ENCODE measurements around the gene BSG. TPM values are rescaled to one million over a fixed set of nuclear protein-coding genes. Genes with fewer than 3 reads are reported as not detected.
"Not testable (repeated sequence)": the region's sequence is repeated elsewhere in the genome, so short reads cannot be mapped to it uniquely, and the experiment has no call there.

The BSG gene
- total RNA-seq, 2 donors from 2014 or later, result 176 to 264 TPM

DNA sequence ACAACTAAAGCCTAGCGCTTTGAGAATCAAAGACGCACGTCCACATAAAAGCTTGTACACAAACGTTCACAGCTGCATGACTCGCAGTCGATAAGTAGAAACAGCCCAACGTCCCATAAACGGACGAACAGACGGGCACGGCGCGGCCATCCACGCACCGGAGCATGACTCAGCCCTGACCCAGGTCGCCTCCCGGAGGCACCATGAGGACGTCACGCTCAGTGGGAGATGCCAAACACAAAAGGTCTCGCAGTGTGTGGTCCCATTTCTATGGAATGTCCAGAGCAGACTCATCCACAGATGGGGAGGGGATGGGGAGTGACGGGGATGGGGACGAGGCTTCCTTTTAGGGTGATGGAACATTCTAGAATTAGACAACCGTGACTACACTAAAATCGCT, 51.6 kb downstream of the BSG start:
- ATAC-seq (no peak), DNase-seq (no peak)
- Histone ChIP-seq H3K36me3 (replicated peaks in 1 of 2; ENCODE audit: insufficient read depth in 1 of 2, low read depth in 2 of 2) (peaks cover 0 to 12% of the 10 kb centered on the region in 2 donors), H3K4me1 (no peaks in the 10 kb centered on the region), H3K27me3 (no peaks in the 10 kb centered on the region), H3K9me3 (no peaks in the 10 kb centered on the region), H3K4me3 (no peak overlapping the region), H3K27ac (no peak overlapping the region)
- intact Hi-C loops (cut with DNase I), result no loop called here
- TF ChIP-seq, protein P1, sequence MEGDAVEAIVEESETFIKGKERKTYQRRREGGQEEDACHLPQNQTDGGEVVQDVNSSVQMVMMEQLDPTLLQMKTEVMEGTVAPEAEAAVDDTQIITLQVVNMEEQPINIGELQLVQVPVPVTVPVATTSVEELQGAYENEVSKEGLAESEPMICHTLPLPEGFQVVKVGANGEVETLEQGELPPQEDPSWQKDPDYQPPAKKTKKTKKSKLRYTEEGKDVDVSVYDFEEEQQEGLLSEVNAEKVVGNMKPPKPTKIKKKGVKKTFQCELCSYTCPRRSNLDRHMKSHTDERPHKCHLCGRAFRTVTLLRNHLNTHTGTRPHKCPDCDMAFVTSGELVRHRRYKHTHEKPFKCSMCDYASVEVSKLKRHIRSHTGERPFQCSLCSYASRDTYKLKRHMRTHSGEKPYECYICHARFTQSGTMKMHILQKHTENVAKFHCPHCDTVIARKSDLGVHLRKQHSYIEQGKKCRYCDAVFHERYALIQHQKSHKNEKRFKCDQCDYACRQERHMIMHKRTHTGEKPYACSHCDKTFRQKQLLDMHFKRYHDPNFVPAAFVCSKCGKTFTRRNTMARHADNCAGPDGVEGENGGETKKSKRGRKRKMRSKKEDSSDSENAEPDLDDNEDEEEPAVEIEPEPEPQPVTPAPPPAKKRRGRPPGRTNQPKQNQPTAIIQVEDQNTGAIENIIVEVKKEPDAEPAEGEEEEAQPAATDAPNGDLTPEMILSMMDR (IDR thresholded peaks at IDR 0.05), result no peak
- no peak for TF ChIP-seq POLR2A (IDR thresholded peaks at IDR 0.05)
- 84 to 92% methylated on average over 24 of the region's 24 CpGs for WGBS, 2 donors

- DNase-seq (no peak), ATAC-seq (no peak)
- H3K9me3 ChIP-seq, result no peaks in the 10 kb centered on the region
- no peak overlapping the region for H3K4me3 ChIP-seq
- no peaks in the 10 kb centered on the region for H3K4me1 ChIP-seq
- no peak overlapping the region for H3K27ac ChIP-seq
- H3K36me3 ChIP-seq (replicated peaks in 1 of 2; ENCODE audit: insufficient read depth in 1 of 2, low read depth in 2 of 2), result peaks cover 0 to 10% of the 10 kb centered on the region in 2 donors
- H3K27me3 ChIP-seq, result no peaks in the 10 kb centered on the region
- TF ChIP-seq POLR2A (IDR thresholded peaks at IDR 0.05), result no peak
- TF ChIP-seq, protein P1 (IDR thresholded peaks at IDR 0.05), result no peak
- 88 to 90% methylated on average over 7 to 24 of the region's 24 CpGs for WGBS, 2 donors
- intact Hi-C loops (cut with DNase I), result no loop called here
These were observed 52.2 kb downstream of the BSG start for GRCh38 chr19:624433-625109.

GRCh38 chr19:625257-625656, 52.9 kb downstream of the BSG start:
- H3K4me1 ChIP-seq, result no peaks in the 10 kb centered on the region
- peaks cover 0 to 10% of the 10 kb centered on the region in 2 donors for H3K36me3 ChIP-seq (replicated peaks in 1 of 2; ENCODE audit: insufficient read depth in 1 of 2, low read depth in 2 of 2)
- no peaks in the 10 kb centered on the region for H3K27me3 ChIP-seq
- ATAC-seq (no peak), DNase-seq (no peak)
- no peak overlapping the region for H3K27ac ChIP-seq
- 82 to 85% methylated on average over 5 of the region's 5 CpGs for WGBS, 2 donors
- no peak overlapping the region for H3K4me3 ChIP-seq
- TF ChIP-seq, protein P1 (IDR thresholded peaks at IDR 0.05), result no peak
- TF ChIP-seq POLR2A (IDR thresholded peaks at IDR 0.05), result no peak
- no peaks in the 10 kb centered on the region for H3K9me3 ChIP-seq
- intact Hi-C loops (cut with DNase I), result no loop called here

DNA sequence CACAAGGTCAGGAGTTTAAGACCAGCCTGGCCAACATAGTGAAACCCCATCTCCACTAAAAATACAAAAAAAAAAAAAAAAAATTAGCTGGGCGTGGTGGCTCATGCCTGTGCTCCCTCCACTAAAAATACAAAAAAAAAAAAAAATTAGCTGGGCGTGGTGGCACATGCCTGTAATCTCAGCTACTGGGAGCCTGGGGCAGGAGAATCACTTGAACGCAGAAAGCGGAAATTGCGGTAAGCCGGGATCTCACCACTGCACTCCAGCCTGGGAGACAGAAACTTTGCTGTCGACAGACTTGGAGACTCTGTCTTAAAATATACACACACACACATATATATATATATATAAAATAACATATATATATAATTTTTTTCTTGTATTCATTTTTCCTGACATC, 54.2 kb downstream of the BSG start:
- H3K27ac ChIP-seq; H3K27me3 ChIP-seq; H3K9me3 ChIP-seq; DNase-seq; H3K4me3 ChIP-seq; H3K36me3 ChIP-seq (replicated peaks in 1 of 2; ENCODE audit: insufficient read depth in 1 of 2, low read depth in 2 of 2); ATAC-seq; intact Hi-C loops (cut with DNase I); H3K4me1 ChIP-seq: not testable (repeated sequence)
- WGBS, 2 donors, result 94 to 95% methylated on average over 7 of the region's 7 CpGs

GRCh38 chr19:628168-628567, 55.8 kb downstream of the BSG start:
- no peak for DNase-seq
- 86 to 90% methylated on average over 13 to 19 of the region's 19 CpGs for WGBS, 2 donors
- Histone ChIP-seq H3K36me3 (replicated peaks in 1 of 2; ENCODE audit: insufficient read depth in 1 of 2, low read depth in 2 of 2) (peaks cover 0 to 5% of the 10 kb centered on the region in 2 donors), H3K4me1 (peaks cover 14% of the 10 kb centered on the region), H3K9me3 (no peaks in the 10 kb centered on the region), H3K4me3 (no peak overlapping the region), H3K27me3 (no peaks in the 10 kb centered on the region), H3K27ac (no peak overlapping the region)
- no peak for ATAC-seq
- intact Hi-C loops (cut with DNase I), result no loop called here
- TF ChIP-seq POLR2A (IDR thresholded peaks at IDR 0.05), result no peak
- TF ChIP-seq, protein P1 (IDR thresholded peaks at IDR 0.05), result no peak

GRCh38 chr19:629515-629914, 57.1 kb downstream of the BSG start:
- intact Hi-C loops (cut with DNase I); H3K9me3 ChIP-seq; H3K27ac ChIP-seq; DNase-seq; H3K27me3 ChIP-seq; ATAC-seq; H3K36me3 ChIP-seq (replicated peaks in 1 of 2; ENCODE audit: insufficient read depth in 1 of 2, low read depth in 2 of 2); H3K4me3 ChIP-seq: not testable (repeated sequence)
- H3K4me1 ChIP-seq, result peaks cover 22% of the 10 kb centered on the region
- 70 to 83% methylated on average over 14 to 19 of the region's 25 CpGs for WGBS, 2 donors
